Colonic mucosa (tissue), 4 donors: ENCODE results near the gene VASN. TPM values are rescaled to one million over a fixed set of nuclear protein-coding genes. Genes with fewer than 3 reads are reported as not detected.
"Not testable (repeated sequence)": the region's sequence is repeated elsewhere in the genome, so short reads cannot be mapped to it uniquely, and the experiment has no call there.

ENCODE experiments used
- DNase-seq: peaks from one replicate; pipeline ENCODE4 v3.0.0-alpha.2; 2020
- H3K27ac ChIP-seq: fragments of 200-600 bp; one replicate; pipeline ENCODE4 v1.8.0; 2021
- H3K27me3 ChIP-seq: fragments of 200-600 bp; one replicate; pipeline ENCODE4 v1.8.0; 2021
- H3K36me3 ChIP-seq: fragments of 200-600 bp; one replicate; pipeline ENCODE4 v1.8.0; 2021
- H3K4me1 ChIP-seq: fragments of 200-600 bp; one replicate; pipeline ENCODE4 v1.8.0; 2021; ENCODE audit warnings: mild to moderate bottlenecking
- H3K4me3 ChIP-seq: fragments of 200-600 bp; one replicate; pipeline ENCODE4 v1.8.0; 2021
- H3K9ac ChIP-seq, 2 donors: one replicate each; pipeline ENCODE4 v1.7.0; 2013; ENCODE audit warnings: control low read depth in 2 of 2, low read depth in 2 of 2, low read length in 2 of 2
- H3K9me3 ChIP-seq: fragments of 200-600 bp; one replicate; pipeline ENCODE4 v1.8.0; 2021
- intact Hi-C: fragments of 100-400 bp; cut with DNase I; formaldehyde crosslinking; loops from one replicate; pipeline ENCODE4 v1.14.1; 2022
- total RNA-seq, 2 donors: library from RNA; stranded (reverse); fragmentation: NEBNext Ultra II Directional in 1 of 2; extraction: Animal tissue kit (Norgen Biotek cat#: 25700) in 1 of 2; gene quantifications; one replicate each; pipeline ENCODE4 v1.2.1, GENCODE V29; 2021
- TF ChIP-seq, protein P1 (sequence below): fragments of 200-600 bp; IDR thresholded peaks from one replicate; pipeline ENCODE4 v1.8.0; 2022; ENCODE audit warnings: antibody characterized with exemption, mild to moderate bottlenecking
- donor health status: healthy.
- donor health status: DM: no; HTN: no; CAD: no.
- donor health status: DM: no; HTN: no; CAD: no.

The VASN gene
- total RNA-seq, 2 donors from 2014 or later, result 2.7 to 4.1 TPM

DNA sequence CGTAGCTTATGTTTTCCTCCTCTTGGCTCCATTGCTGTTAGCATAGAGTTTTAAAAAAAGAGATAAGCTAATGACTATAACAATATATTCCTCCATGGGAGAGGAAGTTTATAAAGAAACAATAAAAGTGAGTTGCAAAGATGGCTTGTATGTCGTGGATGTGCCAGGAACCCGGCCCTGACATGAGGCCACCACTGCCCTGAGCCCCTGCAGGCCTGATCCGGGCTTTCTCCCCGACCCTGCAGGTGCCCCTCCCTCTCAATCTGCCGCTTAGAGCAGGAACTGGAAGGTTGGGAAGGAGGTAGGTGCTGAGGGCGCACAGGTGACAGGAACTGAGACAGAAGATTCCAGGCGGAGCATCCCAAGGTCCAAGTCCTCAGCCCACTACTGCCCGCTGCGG, 32.2 kb upstream of the VASN start:
- no peak overlapping the region for H3K9ac ChIP-seq
- no peaks in the 10 kb centered on the region for H3K9me3 ChIP-seq
- no peaks in the 10 kb centered on the region for H3K27me3 ChIP-seq
- no peak overlapping the region for H3K27ac ChIP-seq
- TF ChIP-seq, protein P1, sequence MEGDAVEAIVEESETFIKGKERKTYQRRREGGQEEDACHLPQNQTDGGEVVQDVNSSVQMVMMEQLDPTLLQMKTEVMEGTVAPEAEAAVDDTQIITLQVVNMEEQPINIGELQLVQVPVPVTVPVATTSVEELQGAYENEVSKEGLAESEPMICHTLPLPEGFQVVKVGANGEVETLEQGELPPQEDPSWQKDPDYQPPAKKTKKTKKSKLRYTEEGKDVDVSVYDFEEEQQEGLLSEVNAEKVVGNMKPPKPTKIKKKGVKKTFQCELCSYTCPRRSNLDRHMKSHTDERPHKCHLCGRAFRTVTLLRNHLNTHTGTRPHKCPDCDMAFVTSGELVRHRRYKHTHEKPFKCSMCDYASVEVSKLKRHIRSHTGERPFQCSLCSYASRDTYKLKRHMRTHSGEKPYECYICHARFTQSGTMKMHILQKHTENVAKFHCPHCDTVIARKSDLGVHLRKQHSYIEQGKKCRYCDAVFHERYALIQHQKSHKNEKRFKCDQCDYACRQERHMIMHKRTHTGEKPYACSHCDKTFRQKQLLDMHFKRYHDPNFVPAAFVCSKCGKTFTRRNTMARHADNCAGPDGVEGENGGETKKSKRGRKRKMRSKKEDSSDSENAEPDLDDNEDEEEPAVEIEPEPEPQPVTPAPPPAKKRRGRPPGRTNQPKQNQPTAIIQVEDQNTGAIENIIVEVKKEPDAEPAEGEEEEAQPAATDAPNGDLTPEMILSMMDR, result no peak
- no peaks in the 10 kb centered on the region for H3K4me1 ChIP-seq
- H3K4me3 ChIP-seq, result no peak overlapping the region
- intact Hi-C loops, result no loop called here
- no peaks in the 10 kb centered on the region for H3K36me3 ChIP-seq
- no peak for DNase-seq

DNA sequence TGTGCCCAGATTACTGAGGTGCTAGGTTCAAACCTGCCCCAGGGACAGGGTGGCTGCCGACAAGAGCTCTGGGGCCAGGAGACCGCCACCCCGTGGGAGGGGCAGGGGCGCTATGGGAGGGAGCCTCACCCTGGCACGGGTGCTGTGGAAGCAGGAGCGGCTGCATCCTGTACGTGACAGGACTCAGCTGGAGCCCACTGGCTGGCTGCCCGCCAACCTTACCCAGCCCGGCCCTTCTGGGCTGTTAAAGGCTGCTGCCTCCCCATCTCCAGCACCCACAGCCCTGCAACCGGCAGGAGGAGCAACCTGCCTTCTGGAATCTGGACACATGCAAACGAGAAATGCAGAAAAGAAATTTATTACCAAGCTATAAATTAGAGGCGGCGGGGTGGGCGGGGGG, 31.7 kb upstream of the VASN start:
- no peak for DNase-seq
- no peak overlapping the region for H3K4me3 ChIP-seq
- H3K9me3 ChIP-seq, result no peaks in the 10 kb centered on the region
- no peak overlapping the region for H3K9ac ChIP-seq
- no peaks in the 10 kb centered on the region for H3K27me3 ChIP-seq
- no peaks in the 10 kb centered on the region for H3K4me1 ChIP-seq
- H3K36me3 ChIP-seq, result no peaks in the 10 kb centered on the region
- TF ChIP-seq, protein P1, result no peak
- intact Hi-C loops, result no loop called here
- no peak overlapping the region for H3K27ac ChIP-seq

DNA sequence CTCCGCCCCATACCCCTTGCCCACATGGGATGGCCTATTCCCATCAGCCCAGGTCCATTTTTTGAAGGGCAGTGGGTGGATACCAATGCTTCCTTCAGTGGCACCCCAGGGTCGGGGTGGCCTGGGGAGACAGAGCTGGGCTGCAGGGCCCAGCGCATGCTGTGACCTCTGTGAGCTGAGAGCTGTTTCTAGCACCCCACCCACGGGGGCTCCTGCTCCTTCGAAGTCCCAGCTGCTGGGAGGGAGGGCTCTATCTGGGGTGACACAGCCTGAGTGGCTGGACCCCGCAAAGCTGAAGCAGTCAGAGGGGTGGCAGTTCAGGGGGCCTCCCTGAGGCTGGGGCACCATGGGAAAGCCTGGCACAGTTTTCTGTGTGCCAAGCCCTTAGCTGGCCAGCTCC, 31.2 kb upstream of the VASN start:
- TF ChIP-seq, protein P1, result no peak
- H3K4me1 ChIP-seq, result no peaks in the 10 kb centered on the region
- DNase-seq, result no peak
- H3K27me3 ChIP-seq, result no peaks in the 10 kb centered on the region
- no peaks in the 10 kb centered on the region for H3K9me3 ChIP-seq
- no peak overlapping the region for H3K9ac ChIP-seq
- intact Hi-C loops, result no loop called here
- no peak overlapping the region for H3K27ac ChIP-seq
- no peak overlapping the region for H3K4me3 ChIP-seq
- H3K36me3 ChIP-seq, result no peaks in the 10 kb centered on the region

DNA sequence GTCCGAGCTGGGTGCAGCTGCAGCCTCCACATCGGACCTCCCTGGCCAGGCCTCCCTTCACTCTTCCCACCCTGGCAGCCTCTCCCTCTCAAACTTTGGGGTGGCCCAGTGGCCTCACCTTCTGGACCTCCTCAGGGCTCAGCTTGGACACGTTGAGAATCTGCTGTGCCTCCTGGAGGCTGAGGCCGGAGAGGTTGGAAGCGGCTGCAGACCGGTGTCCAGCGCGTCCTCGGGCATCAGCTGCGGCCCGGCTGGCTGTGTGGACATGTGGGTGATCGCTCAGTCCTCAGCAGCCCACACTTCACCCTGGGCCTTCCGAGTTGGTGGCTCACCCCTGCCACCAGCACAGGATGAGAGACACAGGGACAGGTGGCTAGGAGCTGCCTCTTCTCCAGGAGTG, 30.4 kb upstream of the VASN start:
- no peak overlapping the region for H3K27ac ChIP-seq
- intact Hi-C loops, result no loop called here

DNA sequence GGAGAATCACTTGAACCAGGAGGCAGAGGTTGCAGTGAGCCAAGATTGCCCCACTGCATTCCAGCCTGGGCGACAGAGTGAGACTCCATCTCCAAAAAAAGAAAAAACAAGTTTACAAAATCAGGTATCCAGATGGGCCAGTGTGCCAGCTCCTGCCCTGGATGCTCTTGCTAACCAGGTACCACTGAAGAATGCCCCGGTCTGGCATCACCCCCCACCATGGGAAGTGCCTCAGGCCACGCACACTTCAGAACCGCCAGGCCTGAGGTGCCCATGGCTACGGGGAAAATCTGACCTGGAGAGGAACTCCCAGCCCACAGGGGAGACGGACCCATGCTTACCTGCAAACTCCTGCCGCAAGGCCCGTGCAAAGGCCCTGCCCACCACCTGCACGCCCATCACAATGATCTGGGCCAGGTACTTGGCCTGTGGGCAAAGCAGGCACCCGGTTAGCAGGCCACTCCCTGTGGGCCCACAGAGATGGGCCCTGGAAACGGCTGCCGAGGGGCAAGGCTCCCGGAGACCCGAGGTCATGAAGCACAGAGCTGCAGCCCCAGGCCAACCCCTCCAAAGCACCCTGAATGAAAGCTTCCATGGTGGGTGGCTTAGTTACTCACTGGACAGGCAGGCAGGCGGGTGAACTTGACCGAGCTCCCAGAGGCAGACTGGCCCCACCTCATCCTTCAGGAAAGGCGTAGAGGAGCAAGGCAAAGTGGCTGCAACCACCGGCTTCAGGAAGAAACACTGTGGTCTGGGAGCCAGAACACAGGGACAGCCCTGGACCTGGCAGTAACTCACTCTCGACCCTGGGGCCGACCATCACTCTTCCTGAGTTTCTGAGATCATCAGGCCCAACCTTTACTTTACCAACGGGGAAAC, 28.5 kb upstream of the VASN start:
- DNase-seq, result no peak
- no peaks in the 10 kb centered on the region for H3K4me1 ChIP-seq
- no peak overlapping the region for H3K27ac ChIP-seq
- intact Hi-C loops, result no loop called here
- TF ChIP-seq, protein P1, result no peak
- no peaks in the 10 kb centered on the region for H3K9me3 ChIP-seq
- H3K27me3 ChIP-seq, result no peaks in the 10 kb centered on the region
- H3K4me3 ChIP-seq, result no peak overlapping the region
- no peaks in the 10 kb centered on the region for H3K36me3 ChIP-seq
- H3K9ac ChIP-seq, result no peak overlapping the region

More for the DNA sequence above, 30.4 kb upstream of the VASN start:
- H3K9me3 ChIP-seq, result no peaks in the 10 kb centered on the region
- TF ChIP-seq, protein P1, result no peak
- no peak for DNase-seq
- H3K36me3 ChIP-seq, result no peaks in the 10 kb centered on the region
- no peak overlapping the region for H3K9ac ChIP-seq
- H3K4me3 ChIP-seq, result no peak overlapping the region
- no peaks in the 10 kb centered on the region for H3K4me1 ChIP-seq
- H3K27me3 ChIP-seq, result no peaks in the 10 kb centered on the region

DNA sequence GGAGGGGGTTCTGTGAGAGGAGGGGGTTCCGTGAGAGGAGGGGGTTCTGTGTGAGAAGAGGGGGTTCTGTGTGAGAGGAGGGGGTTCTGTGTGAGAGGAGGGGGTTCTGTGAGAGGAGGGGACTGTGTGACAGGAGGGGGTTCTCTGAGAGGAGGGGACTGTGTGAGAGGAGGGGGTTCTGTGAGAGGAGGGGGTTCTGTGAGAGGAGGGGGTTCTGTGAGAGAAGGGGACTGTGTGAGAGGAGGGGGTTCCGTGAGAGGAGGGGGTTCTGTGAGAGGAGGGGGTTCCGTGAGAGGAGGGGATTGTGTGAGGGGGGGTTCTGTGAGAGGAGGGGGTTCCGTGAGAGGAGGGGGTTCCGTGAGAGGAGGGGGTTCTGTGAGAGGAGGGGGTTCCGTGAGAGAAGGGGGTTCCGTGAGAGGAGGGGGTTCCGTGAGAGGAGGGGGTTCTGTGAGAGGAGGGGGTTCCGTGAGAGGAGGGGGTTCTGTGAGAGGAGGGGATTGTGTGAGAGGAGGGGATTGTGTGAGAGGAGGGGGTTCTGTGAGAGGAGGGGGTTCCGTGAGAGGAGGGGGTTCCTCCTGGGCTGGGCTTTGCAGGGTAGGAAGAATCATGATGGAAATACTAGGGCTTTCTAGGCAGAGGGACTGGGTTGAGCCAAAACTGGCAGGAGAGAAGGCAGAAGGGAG, 27.2 kb upstream of the VASN start:
- H3K4me1 ChIP-seq, H3K27me3 ChIP-seq, intact Hi-C loops: not testable (repeated sequence)

More for the DNA sequence above, 27.2 kb upstream of the VASN start:
- H3K36me3 ChIP-seq, DNase-seq, H3K27ac ChIP-seq, H3K9ac ChIP-seq, H3K9me3 ChIP-seq, H3K4me3 ChIP-seq: not testable (repeated sequence)
